Measurements from ENCODE around the gene DUSP22.

GRCh38 chr6:307874-308273 lies 15.6 kb downstream of the DUSP22 start:
- TF ChIP-seq, protein P1, sequence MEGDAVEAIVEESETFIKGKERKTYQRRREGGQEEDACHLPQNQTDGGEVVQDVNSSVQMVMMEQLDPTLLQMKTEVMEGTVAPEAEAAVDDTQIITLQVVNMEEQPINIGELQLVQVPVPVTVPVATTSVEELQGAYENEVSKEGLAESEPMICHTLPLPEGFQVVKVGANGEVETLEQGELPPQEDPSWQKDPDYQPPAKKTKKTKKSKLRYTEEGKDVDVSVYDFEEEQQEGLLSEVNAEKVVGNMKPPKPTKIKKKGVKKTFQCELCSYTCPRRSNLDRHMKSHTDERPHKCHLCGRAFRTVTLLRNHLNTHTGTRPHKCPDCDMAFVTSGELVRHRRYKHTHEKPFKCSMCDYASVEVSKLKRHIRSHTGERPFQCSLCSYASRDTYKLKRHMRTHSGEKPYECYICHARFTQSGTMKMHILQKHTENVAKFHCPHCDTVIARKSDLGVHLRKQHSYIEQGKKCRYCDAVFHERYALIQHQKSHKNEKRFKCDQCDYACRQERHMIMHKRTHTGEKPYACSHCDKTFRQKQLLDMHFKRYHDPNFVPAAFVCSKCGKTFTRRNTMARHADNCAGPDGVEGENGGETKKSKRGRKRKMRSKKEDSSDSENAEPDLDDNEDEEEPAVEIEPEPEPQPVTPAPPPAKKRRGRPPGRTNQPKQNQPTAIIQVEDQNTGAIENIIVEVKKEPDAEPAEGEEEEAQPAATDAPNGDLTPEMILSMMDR (IDR thresholded peaks at IDR 0.05): no peak
- no peak for TF ChIP-seq EZH2 (IDR thresholded peaks at IDR 0.05; ENCODE audit: borderline replicate concordance, insufficient read depth, low read depth, low read length, poor library complexity, severe bottlenecking)
